ENCODE results near the gene FADS6.
"Not testable (repeated sequence)": the region's sequence is repeated elsewhere in the genome, so short reads cannot be mapped to it uniquely, and the experiment has no call there.

The FADS6 gene

DNA sequence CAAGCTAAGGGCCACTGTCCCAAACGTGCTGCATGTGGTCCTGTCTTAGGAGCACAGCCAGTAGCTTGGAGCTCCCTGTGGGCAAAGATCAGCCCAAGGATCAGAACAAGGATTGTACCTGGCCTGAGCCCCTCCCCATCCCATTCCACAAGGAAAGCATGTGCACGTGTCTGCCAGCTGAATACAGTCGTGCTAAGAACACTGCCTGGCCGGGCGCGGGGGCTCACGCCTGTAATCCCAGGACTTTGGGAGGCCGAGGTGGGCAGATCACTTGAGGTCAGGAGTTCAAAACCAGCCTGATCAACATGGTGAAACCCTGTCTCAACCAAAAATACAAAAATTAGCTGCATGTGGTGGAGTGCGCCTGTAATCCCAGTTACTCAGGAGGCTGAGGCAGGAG, 23.4 kb downstream of the FADS6 start:
- H3K56ac ChIP-seq (ENCODE audit: low read length); H3K79me1 ChIP-seq (ENCODE audit: low read length); H2BK120ac ChIP-seq (ENCODE audit: low read depth, low read length); H3K36me3 ChIP-seq (ENCODE audit: control insufficient read depth, insufficient read depth, low read length); H3K27me3 ChIP-seq (ENCODE audit: insufficient read depth, low read length, poor library complexity); H3K79me2 ChIP-seq (ENCODE audit: control insufficient read depth, insufficient read depth, low read length); H4K5ac ChIP-seq (ENCODE audit: low read length); DNase-seq; H4K8ac ChIP-seq (ENCODE audit: low read depth, low read length); H2BK15ac ChIP-seq (replicated peaks; ENCODE audit: low read depth); H3K27ac ChIP-seq (ENCODE audit: low read depth, low read length); H2AK5ac ChIP-seq (ENCODE audit: low read length); H3K9ac ChIP-seq (ENCODE audit: low read length); H3K4me1 ChIP-seq (ENCODE audit: control insufficient read depth, low read depth, low read length); H2BK5ac ChIP-seq (ENCODE audit: low read length); H3K4ac ChIP-seq (ENCODE audit: low read depth, low read length); H3K23ac ChIP-seq (ENCODE audit: low read length); H3K18ac ChIP-seq (ENCODE audit: low read length); H3K4me2 ChIP-seq (ENCODE audit: low read length); H3K4me3 ChIP-seq (ENCODE audit: low read length): not testable (repeated sequence)
- no CpG with 5 or more reads among the region's 9 CpGs for WGBS (ENCODE audit: extremely low coverage, insufficient coverage, low lambda C conversion rate)

DNA sequence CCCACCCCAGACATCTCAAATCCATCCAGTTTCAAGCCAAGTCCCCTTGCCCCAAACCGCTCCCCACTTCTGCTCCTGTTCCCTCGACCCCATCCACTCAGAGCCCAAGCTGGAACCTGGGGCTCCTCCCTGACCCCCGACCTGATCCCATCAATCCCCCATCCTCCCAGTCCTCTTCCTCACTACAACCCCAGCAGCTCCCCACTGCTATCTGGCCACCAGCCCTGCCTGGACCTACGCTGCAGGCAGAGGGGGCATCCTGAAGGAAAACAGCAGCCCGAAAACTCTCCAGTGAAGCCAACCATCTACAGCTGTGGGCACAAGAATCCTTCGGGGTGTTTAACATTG, 24.6 kb downstream of the FADS6 start:
- Histone ChIP-seq H3K27ac (ENCODE audit: low read depth, low read length) (no peak overlapping the region), H4K8ac (ENCODE audit: low read depth, low read length) (no peak overlapping the region), H3K27me3 (ENCODE audit: insufficient read depth, low read length, poor library complexity) (no peaks in the 10 kb centered on the region), H2BK5ac (ENCODE audit: low read length) (no peak overlapping the region), H3K36me3 (ENCODE audit: control insufficient read depth, insufficient read depth, low read length) (no peaks in the 10 kb centered on the region), H3K9ac (ENCODE audit: low read length) (no peak overlapping the region), H3K4ac (ENCODE audit: low read depth, low read length) (no peak overlapping the region), H3K4me2 (ENCODE audit: low read length) (no peak overlapping the region), H2BK120ac (ENCODE audit: low read depth, low read length) (no peak overlapping the region), H2AK5ac (ENCODE audit: low read length) (no peak overlapping the region), H4K5ac (ENCODE audit: low read length) (no peak overlapping the region), H2BK15ac (replicated peaks; ENCODE audit: low read depth) (no peak overlapping the region), H3K79me2 (ENCODE audit: control insufficient read depth, insufficient read depth, low read length) (no peaks in the 10 kb centered on the region), H3K56ac (ENCODE audit: low read length) (no peak overlapping the region), H3K23ac (ENCODE audit: low read length) (no peak overlapping the region), H3K18ac (ENCODE audit: low read length) (no peak overlapping the region), H3K4me1 (ENCODE audit: control insufficient read depth, low read depth, low read length) (peaks cover 5% of the 10 kb centered on the region), H3K79me1 (ENCODE audit: low read length) (no peaks in the 10 kb centered on the region), H3K4me3 (ENCODE audit: low read length) (no peak overlapping the region)
- no CpG with 5 or more reads among the region's 6 CpGs for WGBS (ENCODE audit: extremely low coverage, insufficient coverage, low lambda C conversion rate)
- DNase-seq = no peak

- no peak overlapping the region for H3K4me3 ChIP-seq (ENCODE audit: low read length)
- WGBS (ENCODE audit: extremely low coverage, insufficient coverage, low lambda C conversion rate) = no CpG with 5 or more reads among the region's 12 CpGs
These were observed 25.1 kb downstream of the FADS6 start for GRCh38 chr17:74868251-74868907.

GRCh38 chr17:74866198-74866835, 27.1 kb downstream of the FADS6 start:
- DNase-seq = no peak
- Histone ChIP-seq H3K56ac (ENCODE audit: low read length) (no peak overlapping the region), H3K79me2 (ENCODE audit: control insufficient read depth, insufficient read depth, low read length) (no peaks in the 10 kb centered on the region), H3K4ac (ENCODE audit: low read depth, low read length) (no peak overlapping the region), H3K27me3 (ENCODE audit: insufficient read depth, low read length, poor library complexity) (peaks cover 5% of the 10 kb centered on the region), H4K8ac (ENCODE audit: low read depth, low read length) (no peak overlapping the region), H3K79me1 (ENCODE audit: low read length) (no peaks in the 10 kb centered on the region), H3K23ac (ENCODE audit: low read length) (no peak overlapping the region), H2BK5ac (ENCODE audit: low read length) (no peak overlapping the region), H2AK5ac (ENCODE audit: low read length) (no peak overlapping the region), H3K9ac (ENCODE audit: low read length) (no peak overlapping the region), H4K5ac (ENCODE audit: low read length) (no peak overlapping the region), H3K4me1 (ENCODE audit: control insufficient read depth, low read depth, low read length) (no peaks in the 10 kb centered on the region), H3K4me3 (ENCODE audit: low read length) (no peak overlapping the region), H3K4me2 (ENCODE audit: low read length) (no peak overlapping the region), H3K27ac (ENCODE audit: low read depth, low read length) (no peak overlapping the region), H2BK15ac (replicated peaks; ENCODE audit: low read depth) (no peak overlapping the region), H3K18ac (ENCODE audit: low read length) (no peak overlapping the region), H2BK120ac (ENCODE audit: low read depth, low read length) (no peak overlapping the region), H3K36me3 (ENCODE audit: control insufficient read depth, insufficient read depth, low read length) (no peaks in the 10 kb centered on the region)
- no CpG with 5 or more reads among the region's 19 CpGs for WGBS (ENCODE audit: extremely low coverage, insufficient coverage, low lambda C conversion rate)

More at GRCh38 chr17:74868251-74868907, 25.1 kb downstream of the FADS6 start:
- Histone ChIP-seq H2BK5ac (ENCODE audit: low read length) (no peak overlapping the region), H3K4ac (ENCODE audit: low read depth, low read length) (no peak overlapping the region), H4K8ac (ENCODE audit: low read depth, low read length) (no peak overlapping the region), H2AK5ac (ENCODE audit: low read length) (no peak overlapping the region), H3K18ac (ENCODE audit: low read length) (no peak overlapping the region), H3K79me1 (ENCODE audit: low read length) (no peaks in the 10 kb centered on the region), H3K4me2 (ENCODE audit: low read length) (no peak overlapping the region), H3K9ac (ENCODE audit: low read length) (no peak overlapping the region), H3K4me1 (ENCODE audit: control insufficient read depth, low read depth, low read length) (peaks cover 5% of the 10 kb centered on the region), H2BK120ac (ENCODE audit: low read depth, low read length) (no peak overlapping the region), H3K79me2 (ENCODE audit: control insufficient read depth, insufficient read depth, low read length) (no peaks in the 10 kb centered on the region), H3K56ac (ENCODE audit: low read length) (no peak overlapping the region), H2BK15ac (replicated peaks; ENCODE audit: low read depth) (no peak overlapping the region), H3K23ac (ENCODE audit: low read length) (no peak overlapping the region), H4K5ac (ENCODE audit: low read length) (no peak overlapping the region), H3K27ac (ENCODE audit: low read depth, low read length) (no peak overlapping the region), H3K27me3 (ENCODE audit: insufficient read depth, low read length, poor library complexity) (no peaks in the 10 kb centered on the region), H3K36me3 (ENCODE audit: control insufficient read depth, insufficient read depth, low read length) (no peaks in the 10 kb centered on the region)
- no peak for DNase-seq

DNA sequence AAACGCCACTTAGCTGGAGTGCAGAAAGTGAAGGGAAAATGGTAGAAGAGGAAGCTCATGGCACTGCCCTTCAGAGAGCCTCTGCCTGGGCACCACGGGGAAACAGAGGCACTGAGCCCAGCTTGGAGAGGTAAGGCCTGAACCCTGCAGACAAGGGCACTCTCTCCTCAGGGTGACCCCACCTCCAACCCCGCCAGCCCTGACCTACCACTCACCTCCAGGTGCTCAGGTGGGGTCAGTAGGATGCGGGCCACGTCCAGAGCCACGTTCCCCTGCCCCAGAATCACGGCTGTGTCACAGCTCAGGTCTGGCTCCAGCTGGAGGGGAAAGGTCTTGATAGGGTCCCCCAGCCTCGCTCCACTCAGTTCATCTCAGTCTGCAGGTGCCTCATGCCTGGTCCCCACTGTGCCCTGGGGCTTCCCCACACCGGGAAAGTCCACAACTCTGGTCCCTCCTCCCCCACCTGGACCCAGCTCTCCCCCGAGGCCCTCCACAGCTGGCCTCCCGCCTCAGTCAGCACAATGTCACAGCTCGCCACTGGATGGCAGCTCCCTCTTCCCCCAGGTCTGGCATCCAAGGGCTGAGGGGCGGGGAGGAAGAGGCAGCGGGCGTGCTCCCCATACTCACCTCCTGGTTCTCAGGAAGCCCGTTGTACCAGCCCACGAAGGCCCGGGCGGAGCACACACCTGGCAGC, 27.8 kb downstream of the FADS6 start:
- H3K18ac ChIP-seq (ENCODE audit: low read length) = no peak overlapping the region
- H3K9ac ChIP-seq (ENCODE audit: low read length) = no peak overlapping the region
- no peak overlapping the region for H4K8ac ChIP-seq (ENCODE audit: low read depth, low read length)
- H3K4ac ChIP-seq (ENCODE audit: low read depth, low read length) = no peak overlapping the region
- no peak overlapping the region for H3K23ac ChIP-seq (ENCODE audit: low read length)
- no peak overlapping the region for H2BK120ac ChIP-seq (ENCODE audit: low read depth, low read length)
- H3K4me2 ChIP-seq (ENCODE audit: low read length) = no peak overlapping the region
- H3K27me3 ChIP-seq (ENCODE audit: insufficient read depth, low read length, poor library complexity) = peaks cover 11% of the 10 kb centered on the region
- no peak overlapping the region for H3K56ac ChIP-seq (ENCODE audit: low read length)
- H2BK5ac ChIP-seq (ENCODE audit: low read length) = no peak overlapping the region
- no CpG with 5 or more reads among the region's 19 CpGs for WGBS (ENCODE audit: extremely low coverage, insufficient coverage, low lambda C conversion rate)
- peak; percentile 40 for DNase-seq
- no peak overlapping the region for H4K5ac ChIP-seq (ENCODE audit: low read length)
- H3K79me1 ChIP-seq (ENCODE audit: low read length) = no peaks in the 10 kb centered on the region
- H3K79me2 ChIP-seq (ENCODE audit: control insufficient read depth, insufficient read depth, low read length) = no peaks in the 10 kb centered on the region
- no peak overlapping the region for H3K27ac ChIP-seq (ENCODE audit: low read depth, low read length)
- H2AK5ac ChIP-seq (ENCODE audit: low read length) = no peak overlapping the region
- H3K4me1 ChIP-seq (ENCODE audit: control insufficient read depth, low read depth, low read length) = no peaks in the 10 kb centered on the region
- H3K36me3 ChIP-seq (ENCODE audit: control insufficient read depth, insufficient read depth, low read length) = no peaks in the 10 kb centered on the region
- H2BK15ac ChIP-seq (replicated peaks; ENCODE audit: low read depth) = no peak overlapping the region
- no peak overlapping the region for H3K4me3 ChIP-seq (ENCODE audit: low read length)

Data from mesendoderm (in vitro differentiated cells).